ENCODE results near the gene ERG. TPM values are rescaled to one million over a fixed set of nuclear protein-coding genes. Genes with fewer than 3 reads are reported as not detected.

The ERG gene
- total and polyA plus RNA-seq, 12 donors = 9.5 to 30.5 (median 16.0) TPM

- peak overlapping the region in 8 of 10 donors; percentile 11 to 76 (median 58) for H3K27ac ChIP-seq
- intact Hi-C loops (cut with DNase I) = no loop called here
- H3K27me3 ChIP-seq = no peaks in the 10 kb centered on the region
- H3K4me1 ChIP-seq = peaks cover 0 to 71% (median 23%) of the 10 kb centered on the region in 9 donors
- H3K36me3 ChIP-seq = no peaks in the 10 kb centered on the region
- TF ChIP-seq CTCF (IDR thresholded peaks at IDR 0.05) = no peak
- no peak for ATAC-seq
- no peak for DNase-seq
- H3K4me3 ChIP-seq = no peak overlapping the region
- WGBS, 2 donors = 97 to 99% methylated on average over 1 of the region's 1 CpG
- H3K9me3 ChIP-seq = no peaks in the 10 kb centered on the region
Measured at GRCh38 chr21:38459490-38459889, 38.8 kb downstream of the ERG start.

- 51 to 56% methylated on average over 4 of the region's 4 CpGs for WGBS, 2 donors
- intact Hi-C loops (cut with DNase I) = no loop called here
- Histone ChIP-seq H3K4me3 (no peak overlapping the region), H3K9me3 (no peaks in the 10 kb centered on the region), H3K27me3 (no peaks in the 10 kb centered on the region), H3K4me1 (peaks cover 0 to 48% (median 11%) of the 10 kb centered on the region in 9 donors), H3K36me3 (no peaks in the 10 kb centered on the region), H3K27ac (peak overlapping the region in 1 of 10 donors; percentile 43)
- no peak for TF ChIP-seq CTCF (IDR thresholded peaks at IDR 0.05)
- ATAC-seq (peak in 1 of 8 donors; percentile 33), DNase-seq (no peak)
Measured at GRCh38 chr21:38455403-38455802, 42.9 kb downstream of the ERG start.

GRCh38 chr21:38454702-38455101 lies 43.6 kb downstream of the ERG start:
- DNase-seq = no peak

GRCh38 chr21:38454161-38454560 lies 44.1 kb downstream of the ERG start:
- intact Hi-C loops (cut with DNase I) = no loop called here
- TF ChIP-seq CTCF (IDR thresholded peaks at IDR 0.05) = no peak

More at GRCh38 chr21:38454702-38455101, 43.6 kb downstream of the ERG start:
- no peaks in the 10 kb centered on the region for H3K36me3 ChIP-seq
- 86 to 90% methylated on average over 2 of the region's 2 CpGs for WGBS, 2 donors
- no peak for TF ChIP-seq CTCF (IDR thresholded peaks at IDR 0.05)
- no peaks in the 10 kb centered on the region for H3K9me3 ChIP-seq
- intact Hi-C loops (cut with DNase I) = no loop called here
- H3K4me1 ChIP-seq = peaks cover 0 to 41% (median 8%) of the 10 kb centered on the region in 9 donors
- H3K4me3 ChIP-seq = no peak overlapping the region
- ATAC-seq = no peak
- no peaks in the 10 kb centered on the region for H3K27me3 ChIP-seq
- no peak overlapping the region for H3K27ac ChIP-seq

More at GRCh38 chr21:38454161-38454560, 44.1 kb downstream of the ERG start:
- Histone ChIP-seq H3K27ac (no peak overlapping the region), H3K27me3 (no peaks in the 10 kb centered on the region), H3K9me3 (no peaks in the 10 kb centered on the region), H3K36me3 (no peaks in the 10 kb centered on the region), H3K4me3 (no peak overlapping the region), H3K4me1 (peaks cover 0 to 37% (median 5%) of the 10 kb centered on the region in 9 donors)
- DNase-seq (no peak), ATAC-seq (no peak)
- 58 to 66% methylated on average over 3 of the region's 3 CpGs for WGBS, 2 donors

All from heart right ventricle (tissue), 16 donors.